Measurements from ENCODE around the gene CSTPP1.
"Not testable (repeated sequence)": the region's sequence is repeated elsewhere in the genome, so short reads cannot be mapped to it uniquely, and the experiment has no call there.

The CSTPP1 gene

GRCh38 chr11:46913484-46913883 is 23.1 kb upstream of the CSTPP1 start:
- no peak for DNase-seq

DNA sequence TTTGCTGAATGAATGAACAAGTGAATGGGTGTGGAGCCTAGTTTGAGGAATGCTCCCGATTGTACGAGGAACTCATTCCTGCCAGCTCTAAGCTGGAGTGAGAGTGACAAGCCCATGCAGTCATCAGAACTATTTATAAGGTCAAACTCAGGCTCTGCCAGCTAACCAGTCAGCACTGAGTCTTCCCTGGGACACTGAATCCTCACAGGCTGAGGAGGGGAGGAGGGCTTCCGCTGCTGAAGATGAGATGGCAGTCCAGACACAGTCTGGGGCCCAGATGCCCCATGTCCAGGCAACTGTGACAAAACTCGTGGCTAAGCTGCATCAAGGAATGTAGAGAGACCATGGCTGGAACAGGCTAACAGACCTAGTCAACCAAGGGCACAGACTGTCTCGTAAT is 22.2 kb upstream of the CSTPP1 start:
- DNase-seq: no peak

- DNase-seq: no peak
Observed at GRCh38 chr11:46914910-46915309, 21.7 kb upstream of the CSTPP1 start.

DNA sequence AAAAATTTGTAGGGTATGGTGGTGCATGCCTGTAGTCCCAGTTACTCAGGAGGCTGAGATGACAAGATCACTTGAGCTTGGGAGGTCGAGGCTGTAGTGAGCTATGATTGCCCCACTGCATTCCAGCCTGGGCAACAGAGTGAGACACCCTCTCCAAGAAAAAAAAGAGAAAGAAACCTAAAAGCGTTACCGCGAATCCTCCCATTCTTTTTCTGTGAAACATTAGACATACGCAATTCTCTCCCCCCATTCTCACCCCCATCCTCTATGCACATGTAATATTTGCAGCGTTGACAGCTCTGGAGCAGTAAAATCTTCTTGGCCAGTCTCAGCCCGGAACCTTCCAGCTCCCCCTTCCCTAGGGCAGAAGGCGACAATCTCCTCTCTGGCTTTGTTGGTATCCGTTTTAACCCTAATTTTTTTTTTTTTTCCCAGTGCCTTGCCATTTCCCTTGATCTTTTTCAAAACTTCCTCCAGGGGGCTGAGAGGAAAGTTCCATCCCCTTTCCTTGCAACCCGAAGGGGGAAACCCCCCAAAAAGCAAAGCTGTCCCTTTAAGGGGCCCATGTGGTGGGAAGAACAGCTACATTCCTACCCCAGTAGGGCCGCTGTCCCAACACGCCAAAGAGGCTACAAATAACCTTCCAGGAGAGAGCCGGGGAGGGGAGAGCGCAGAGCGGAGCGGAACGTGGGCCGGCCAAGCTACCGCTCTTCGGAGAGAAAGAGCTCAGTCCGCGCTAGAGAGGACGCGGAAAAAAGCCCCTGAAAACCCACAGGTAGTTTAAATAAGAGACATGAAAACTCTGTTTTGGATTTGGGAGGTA is 20.1 kb upstream of the CSTPP1 start:
- DNase-seq: no peak

DNA sequence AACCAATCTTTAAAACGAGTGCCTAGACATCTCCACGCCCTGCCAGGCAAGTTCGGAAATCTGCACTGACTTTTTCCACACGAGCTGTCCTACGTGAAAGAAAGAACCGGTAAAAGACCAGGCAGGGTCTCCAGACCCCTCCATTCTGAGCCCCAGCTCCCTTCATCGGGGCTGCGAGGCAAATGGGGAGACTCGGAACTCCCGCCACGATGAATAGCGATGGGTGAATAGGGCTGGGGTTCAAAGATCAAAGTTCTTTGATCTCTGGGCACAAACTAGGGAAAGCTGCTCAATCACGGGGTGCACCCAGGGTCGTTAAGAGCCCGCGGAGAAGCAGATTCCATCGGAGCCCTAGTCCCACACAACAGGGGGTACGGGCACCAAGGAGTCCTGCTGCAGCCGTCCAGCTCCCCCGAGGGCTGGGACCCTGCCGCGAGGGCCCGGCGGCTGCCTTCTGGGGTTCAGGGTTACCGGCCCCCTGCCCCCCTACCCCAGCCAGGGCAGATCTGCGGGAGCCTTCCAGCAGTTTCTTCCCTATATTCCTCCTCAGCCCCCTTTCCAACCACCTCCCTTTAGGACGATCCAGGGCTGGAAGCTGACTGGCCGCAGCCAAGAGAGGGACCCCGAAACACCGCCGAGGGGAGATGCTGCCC is 19.3 kb upstream of the CSTPP1 start:
- DNase-seq: peak; percentile 69

DNA sequence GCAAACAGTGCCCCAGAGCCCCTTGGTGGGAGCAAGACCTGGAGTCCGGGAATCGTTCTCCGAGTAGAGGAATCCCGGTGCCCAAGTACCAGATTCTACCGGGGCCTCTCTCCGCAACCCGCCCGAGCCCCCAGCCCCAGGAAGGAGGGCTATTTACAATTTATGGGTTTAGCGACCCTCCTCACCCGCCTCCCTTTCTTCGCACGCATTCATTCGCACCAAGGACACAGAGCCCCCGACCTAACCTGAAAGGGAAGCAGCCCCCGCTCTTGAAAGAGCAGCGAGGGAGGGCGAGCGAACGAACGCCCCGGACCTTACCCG is 18.8 kb upstream of the CSTPP1 start:
- DNase-seq: no peak

- DNase-seq: peak; percentile 73
Observed at GRCh38 chr11:46918083-46918787, 18.3 kb upstream of the CSTPP1 start, which contains the start of gene LRP4. Gene LRP4 (minus strand): TSS chr11:46918550. CDS start chr11:46918379, 171 bp downstream.

GRCh38 chr11:46918788-46919513 is 17.6 kb upstream of the CSTPP1 start:
- DNase-seq: no peak

DNA sequence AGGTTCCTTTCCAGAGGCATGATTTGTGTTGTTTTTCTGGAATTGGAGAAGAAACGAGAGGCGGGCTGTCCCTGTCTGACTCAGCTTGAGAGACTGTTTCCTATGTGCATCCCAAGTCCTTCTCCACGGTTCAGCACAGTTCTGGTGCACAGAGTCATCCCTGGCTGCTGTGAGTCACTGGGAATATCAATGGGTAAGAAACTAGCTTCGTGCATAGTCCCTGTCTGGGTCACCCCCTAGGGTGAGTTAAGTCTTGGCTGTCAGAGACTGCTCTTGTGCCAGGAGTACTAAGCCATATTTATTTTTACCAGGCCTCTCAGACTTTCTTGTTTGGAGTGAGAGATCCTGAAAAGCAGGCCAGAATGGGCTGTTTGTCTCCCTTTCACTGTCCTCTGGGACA is 15.8 kb upstream of the CSTPP1 start:
- no peak for DNase-seq

GRCh38 chr11:46927928-46928327 is 8.6 kb upstream of the CSTPP1 start:
- DNase-seq: not testable (repeated sequence)

DNA sequence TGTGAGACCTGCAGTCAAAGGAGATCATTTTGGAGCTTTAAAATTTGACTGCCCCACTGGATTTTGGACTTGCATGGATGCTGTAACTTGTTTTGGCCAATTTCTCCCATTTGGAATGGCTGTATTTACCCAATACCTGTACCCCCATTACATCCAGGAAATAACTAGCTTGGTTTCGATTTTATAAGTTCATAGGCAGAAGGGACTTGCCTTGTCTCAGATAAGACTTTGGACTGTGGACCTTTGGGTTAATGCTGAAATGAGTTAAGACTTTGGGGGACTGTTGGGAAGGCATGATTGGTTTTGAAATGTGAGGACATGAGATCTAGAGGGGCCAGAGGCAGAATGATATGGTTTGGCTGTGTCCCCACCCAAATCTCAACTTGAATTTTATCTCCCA is 7.9 kb upstream of the CSTPP1 start:
- DNase-seq: not testable (repeated sequence)

DNA sequence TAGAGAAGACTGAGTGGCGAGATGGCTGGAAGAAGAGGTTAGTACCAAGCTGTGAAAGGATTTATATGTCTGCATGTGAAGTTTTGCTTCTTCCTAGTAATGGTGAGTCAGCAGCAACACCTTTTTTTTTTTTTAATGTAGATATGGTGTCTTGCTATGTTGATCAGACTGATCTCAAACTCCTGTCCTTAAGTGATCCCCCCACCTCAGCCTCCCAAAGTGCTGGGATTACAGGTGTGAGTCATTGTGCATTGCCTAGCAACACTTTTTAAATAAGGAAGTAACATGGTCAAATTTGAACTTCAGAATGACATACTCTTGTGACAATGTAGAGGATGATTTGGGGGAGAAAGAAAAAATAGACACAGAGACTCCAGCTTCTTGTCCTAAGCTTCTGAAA is 6.5 kb upstream of the CSTPP1 start:
- DNase-seq: no peak

- no peak for DNase-seq
Observed at GRCh38 chr11:46942172-46942571, 5.6 kb downstream of the CSTPP1 start.

- no peak for DNase-seq
Observed at GRCh38 chr11:46944356-46945075, 8.0 kb downstream of the CSTPP1 start.

- no peak for DNase-seq
Observed at GRCh38 chr11:46947399-46948077, 11.0 kb downstream of the CSTPP1 start.

GRCh38 chr11:46948378-46949131 is 12.0 kb downstream of the CSTPP1 start:
- no peak for DNase-seq

GRCh38 chr11:46949297-46949696 is 12.7 kb downstream of the CSTPP1 start:
- DNase-seq: no peak

DNA sequence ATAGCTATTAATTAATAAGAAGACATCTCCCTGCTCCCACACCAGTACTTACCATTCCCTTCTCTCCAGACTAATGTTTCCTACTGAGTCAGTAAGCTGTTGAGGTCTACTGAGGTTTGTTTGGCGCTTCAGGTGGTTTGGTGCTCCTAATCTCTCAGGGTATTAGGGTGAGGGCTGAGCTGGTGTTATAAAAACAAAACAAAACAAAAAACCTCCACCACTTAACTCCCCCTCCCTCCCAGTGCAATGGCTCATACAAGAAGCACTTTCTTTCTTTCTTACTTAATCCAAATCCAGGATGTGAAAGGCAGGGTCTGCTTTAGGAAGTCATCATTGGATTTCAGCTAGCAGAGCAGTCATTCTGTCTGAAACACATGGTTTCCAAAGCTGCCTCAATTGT is 15.3 kb downstream of the CSTPP1 start:
- no peak for DNase-seq

DNA sequence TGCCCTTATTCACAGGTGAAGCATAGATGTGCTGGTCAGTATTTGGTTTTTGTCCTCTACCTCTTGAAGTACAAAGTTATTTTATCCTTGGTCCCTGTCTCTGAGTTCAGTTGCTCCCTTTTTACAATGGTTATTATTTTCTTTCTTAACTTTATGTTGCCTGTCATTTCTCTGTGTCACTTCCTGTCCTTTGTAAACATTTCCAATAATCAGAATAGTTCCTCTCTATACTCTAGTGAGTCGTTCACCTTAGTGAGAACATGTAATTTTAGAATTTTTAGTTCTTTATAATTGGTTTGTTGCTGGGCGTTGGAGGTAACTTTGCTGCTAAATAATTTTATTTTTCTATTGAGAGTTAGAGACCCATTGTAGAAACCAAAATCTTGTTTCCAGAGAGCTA is 16.0 kb downstream of the CSTPP1 start:
- no peak for DNase-seq

DNA sequence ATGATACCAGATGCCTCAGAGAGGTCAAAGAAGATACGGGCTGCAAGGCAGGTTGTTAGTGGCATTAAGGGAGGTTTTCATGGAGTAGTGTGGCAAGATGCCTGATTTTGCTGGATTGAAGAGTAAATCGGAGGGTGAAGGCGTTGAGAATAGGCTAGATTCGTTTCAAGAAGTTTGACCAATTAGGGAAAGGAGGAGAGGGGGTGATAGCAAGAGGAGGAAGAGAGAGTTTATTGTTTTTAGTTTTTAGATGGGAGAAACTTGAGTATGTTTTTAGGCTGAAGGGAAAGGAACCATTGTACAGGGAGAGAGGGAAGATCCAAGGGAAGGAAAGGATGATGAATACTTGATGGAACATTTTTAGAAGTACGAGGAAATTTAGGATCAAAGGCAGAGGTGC is 16.5 kb downstream of the CSTPP1 start:
- no peak for DNase-seq

GRCh38 chr11:46958777-46959176 is 22.2 kb downstream of the CSTPP1 start:
- no peak for DNase-seq

Data from activated CD8-positive, alpha-beta memory T cell treated with anti-CD3 and anti-CD28 coated beads for 24 hours (primary cell).